ENCODE measurements around the gene RBM18. TPM values are rescaled to one million over a fixed set of nuclear protein-coding genes. Genes with fewer than 3 reads are reported as not detected.

RBM18 gene
- 8.4 and 12.9 TPM in 2 replicates for total RNA-seq (ENCODE audit: low replicate concordance)

- peak within 1 kb of the TSS; percentile 94 for H3K27ac Mint-ChIP-seq
- H3K4me1 Mint-ChIP-seq: peaks cover 17% of the 10 kb centered on the region
- no peaks in the 10 kb centered on the region for H3K27me3 ChIP-seq
- peaks cover 7% of the 10 kb centered on the region for H4K20me1 ChIP-seq (ENCODE audit: low read depth)
- H3K9me3 ChIP-seq (ENCODE audit: low read depth): no peaks in the 10 kb centered on the region
- peak within 1 kb of the TSS; percentile 89 for H2AFZ ChIP-seq (replicated peaks)
- peaks cover 4% of the 10 kb centered on the region for H3K36me3 Mint-ChIP-seq
- peak within 1 kb of the TSS; percentile 71 for H3K9ac ChIP-seq
- peaks cover 14% of the 10 kb centered on the region for H3F3A ChIP-seq (ENCODE audit: low read depth)
- peak within 1 kb of the TSS; percentile 100 for H3K4me2 ChIP-seq
- peak within 1 kb of the TSS; percentile 89 for H3K4me3 ChIP-seq
- DNase-seq (ENCODE audit: low spot score): peak; percentile 97
- peak within 1 kb of the TSS; percentile 99 for H3K4me3 Mint-ChIP-seq
- H3K36me3 ChIP-seq: no peaks in the 10 kb centered on the region
- TF ChIP-seq EZH2 (IDR thresholded peaks at IDR 0.05) (peak; percentile 7), CTCF (IDR thresholded peaks at IDR 0.05) (no peak), EZH2phosphoT487 (IDR thresholded peaks at IDR 0.05) (no peak)
- H3K27me3 Mint-ChIP-seq (ENCODE audit: insufficient read depth, low read depth): peaks cover 2% of the 10 kb centered on the region
- H3K9me3 Mint-ChIP-seq: no peaks in the 10 kb centered on the region
- H3K79me2 ChIP-seq (ENCODE audit: low read depth): peaks cover 56% of the 10 kb centered on the region
- peak within 1 kb of the TSS; percentile 84 for H3K27ac ChIP-seq
- peaks cover 13% of the 10 kb centered on the region for H3K4me1 ChIP-seq
These were observed at the start of gene RBM18, which contains the start of gene MRRF for GRCh38 chr9:122264360-122265148. Gene RBM18, minus strand, starts transcription at chr9:122264840. Its CDS starts 3,348 bp downstream, at chr9:122261492. Gene MRRF, plus strand, starts transcription at chr9:122264882. Its CDS starts 6,010 bp downstream, at chr9:122270892.

- H4K20me1 ChIP-seq (ENCODE audit: low read depth): peaks cover 3% of the 10 kb centered on the region
- no peaks in the 10 kb centered on the region for H3K4me1 Mint-ChIP-seq
These were observed 49.5 kb upstream of the RBM18 start for GRCh38 chr9:122314165-122314564.

GRCh38 chr9:122309861-122310260 is 45.2 kb upstream of the RBM18 start:
- TF ChIP-seq CTCF (IDR thresholded peaks at IDR 0.05) (no peak), EZH2 (IDR thresholded peaks at IDR 0.05) (no peak), EZH2phosphoT487 (IDR thresholded peaks at IDR 0.05) (no peak)
- H3K79me2 ChIP-seq (ENCODE audit: low read depth): no peaks in the 10 kb centered on the region
- Mint-ChIP-seq H3K4me3 (no peak overlapping the region), H3K9me3 (no peaks in the 10 kb centered on the region), H3K27me3 (ENCODE audit: insufficient read depth, low read depth) (no peaks in the 10 kb centered on the region), H3K36me3 (peaks cover 8% of the 10 kb centered on the region), H3K4me1 (no peaks in the 10 kb centered on the region), H3K27ac (no peak overlapping the region)
- no peak overlapping the region for H2AFZ ChIP-seq (replicated peaks)
- no peak overlapping the region for H3K27ac ChIP-seq
- H3K4me2 ChIP-seq: no peak overlapping the region
- no peaks in the 10 kb centered on the region for H3K36me3 ChIP-seq
- H3K9ac ChIP-seq: no peak overlapping the region
- peaks cover 16% of the 10 kb centered on the region for H3K4me1 ChIP-seq
- H3K27me3 ChIP-seq: no peaks in the 10 kb centered on the region
- peaks cover 15% of the 10 kb centered on the region for H3F3A ChIP-seq (ENCODE audit: low read depth)
- H3K9me3 ChIP-seq (ENCODE audit: low read depth): no peaks in the 10 kb centered on the region
- H4K20me1 ChIP-seq (ENCODE audit: low read depth): peaks cover 14% of the 10 kb centered on the region
- no peak overlapping the region for H3K4me3 ChIP-seq
- DNase-seq (ENCODE audit: low spot score): no peak

More at GRCh38 chr9:122314165-122314564, 49.5 kb upstream of the RBM18 start:
- no peak overlapping the region for H3K27ac ChIP-seq
- no peak overlapping the region for H3K4me3 Mint-ChIP-seq
- H3K27me3 Mint-ChIP-seq (ENCODE audit: insufficient read depth, low read depth): no peaks in the 10 kb centered on the region
- H3K4me3 ChIP-seq: no peak overlapping the region
- peaks cover 9% of the 10 kb centered on the region for H3F3A ChIP-seq (ENCODE audit: low read depth)
- no peak overlapping the region for H3K9ac ChIP-seq
- H3K36me3 ChIP-seq: no peaks in the 10 kb centered on the region
- no peak overlapping the region for H3K4me2 ChIP-seq
- no peak for TF ChIP-seq EZH2 (IDR thresholded peaks at IDR 0.05)
- no peak for TF ChIP-seq EZH2phosphoT487 (IDR thresholded peaks at IDR 0.05)
- no peak for TF ChIP-seq CTCF (IDR thresholded peaks at IDR 0.05)
- no peaks in the 10 kb centered on the region for H3K79me2 ChIP-seq (ENCODE audit: low read depth)
- H3K27ac Mint-ChIP-seq: no peak overlapping the region
- DNase-seq (ENCODE audit: low spot score): no peak
- H2AFZ ChIP-seq (replicated peaks): no peak overlapping the region
- H3K9me3 ChIP-seq (ENCODE audit: low read depth): no peaks in the 10 kb centered on the region
- H3K27me3 ChIP-seq: no peaks in the 10 kb centered on the region
- peaks cover 6% of the 10 kb centered on the region for H3K36me3 Mint-ChIP-seq
- no peaks in the 10 kb centered on the region for H3K9me3 Mint-ChIP-seq
- no peaks in the 10 kb centered on the region for H3K4me1 ChIP-seq
